Keratinocyte (primary cell): Measurements from ENCODE around the gene EIF2A.

Experiments used
- CTCF ChIP-seq, 3 experiments: IDR thresholded peaks in 1 of 3; conservative IDR thresholded peaks in 1 of 3; optimal IDR thresholded peaks in 1 of 3; 2 replicates in 2 of 3; 3 replicates in 1 of 3; pipeline versions ENCODE3 to v1.5.1; 2011; ENCODE audit warnings: low read length in 3 of 3, mild to moderate bottlenecking in 3 of 3, moderate library complexity in 2 of 3, control low read depth in 1 of 3, inconsistent platforms in 1 of 3; ENCODE audit not compliant: insufficient read depth in 2 of 3; ENCODE audit errors: extremely low read depth in 1 of 3
- EZH2 ChIP-seq: IDR thresholded peaks from one replicate; pipeline ENCODE4 v1.6.1; 2012; ENCODE audit warnings: inconsistent platforms, mild to moderate bottlenecking, low read length, moderate library complexity

- TF ChIP-seq CTCF (optimal IDR thresholded peaks at IDR 0.05 in 1 of 3, IDR thresholded peaks at IDR 0.05 in 1 of 3, conservative IDR thresholded peaks at IDR 0.05 in 1 of 3; ENCODE audit: extremely low read depth in 1 of 3, insufficient read depth in 2 of 3, low read length in 3 of 3), result no peak
- no peak for TF ChIP-seq EZH2
Measured at GRCh38 chr3:150544041-150544440, 2.5 kb upstream of the EIF2A start.
